GM18517 (cell line): ENCODE results near the gene ODAPH.
"Not testable (repeated sequence)": the region's sequence is repeated elsewhere in the genome, so short reads cannot be mapped to it uniquely, and the experiment has no call there.

Experiments used
- ATAC-seq: cut with Tn5 transposase; IDR thresholded peaks from one replicate; pipeline ENCODE4 v1.9.1; 2021; ENCODE audit warnings: mild to moderate bottlenecking, moderate library complexity; ENCODE audit not compliant: unreplicated experiment

The ODAPH gene

GRCh38 chr4:75544220-75544619 lies 11.6 kb upstream of the ODAPH start:
- ATAC-seq = not testable (repeated sequence)

- no peak for ATAC-seq
These were observed 11.0 kb upstream of the ODAPH start for GRCh38 chr4:75544870-75545269.

- ATAC-seq = no peak
These were observed 10.3 kb upstream of the ODAPH start for GRCh38 chr4:75545526-75545925.

GRCh38 chr4:75547647-75548387 lies 8.0 kb upstream of the ODAPH start:
- ATAC-seq = no peak

GRCh38 chr4:75549019-75549418 lies 6.8 kb upstream of the ODAPH start:
- ATAC-seq = no peak

- ATAC-seq = no peak
These were observed 3.4 kb upstream of the ODAPH start for GRCh38 chr4:75552452-75552851.

GRCh38 chr4:75557696-75558095 lies 1.8 kb downstream of the ODAPH start:
- ATAC-seq = no peak

GRCh38 chr4:75561789-75562188 lies 5.9 kb downstream of the ODAPH start:
- ATAC-seq = no peak

- ATAC-seq = no peak
These were observed 8.2 kb downstream of the ODAPH start for GRCh38 chr4:75564023-75564422.

GRCh38 chr4:75565481-75565880 lies 9.6 kb downstream of the ODAPH start:
- no peak for ATAC-seq

GRCh38 chr4:75566911-75567310 lies 11.0 kb downstream of the ODAPH start:
- ATAC-seq = no peak

- ATAC-seq = no peak
These were observed 11.9 kb downstream of the ODAPH start for GRCh38 chr4:75567725-75568124.

GRCh38 chr4:75584067-75584466 lies 28.2 kb downstream of the ODAPH start:
- ATAC-seq = no peak

GRCh38 chr4:75593393-75593792 lies 37.5 kb downstream of the ODAPH start:
- ATAC-seq = no peak

GRCh38 chr4:75596061-75596460 lies 40.2 kb downstream of the ODAPH start:
- ATAC-seq = no peak

- ATAC-seq = no peak
These were observed 42.5 kb downstream of the ODAPH start for GRCh38 chr4:75598390-75598789.

- no peak for ATAC-seq
These were observed 43.8 kb downstream of the ODAPH start for GRCh38 chr4:75599647-75600046.

- no peak for ATAC-seq
These were observed 50.1 kb downstream of the ODAPH start for GRCh38 chr4:75605928-75606327.

GRCh38 chr4:75612306-75612705 lies 56.4 kb downstream of the ODAPH start:
- ATAC-seq = no peak
